ENCODE results near the gene TAOK1. TPM values are rescaled to one million over a fixed set of nuclear protein-coding genes. Genes with fewer than 3 reads are reported as not detected.

TAOK1 gene
- total RNA-seq, 1 experiment from 2014 or later = 56.3 TPM

GRCh38 chr17:29584452-29585079 is 194.4 kb downstream of the TAOK1 start:
- peak overlapping the region; percentile 32; the same call in 1 of the 2 replicates for H3K27ac ChIP-seq (ENCODE audit: low read depth, low read length)
- no peaks in the 10 kb centered on the region for H4K20me1 ChIP-seq (ENCODE audit: insufficient read depth)
- no peaks in the 10 kb centered on the region for H3K27me3 ChIP-seq (ENCODE audit: insufficient read depth, low read length)
- ChIA-PET RAD21 (ENCODE audit: low non-redundant PET in 1 of 2, low total read pairs in 2 of 2, uncharacterized antibody in 2 of 2, unreplicated experiment in 2 of 2) (no interaction called here), CTCF (interaction anchor here (1.0 kb wide), 1 partner anchor 7 kb away, joined by 4 read pairs; no protein-coding TSS in a partner anchor), POLR2A (no interaction called here)
- H3K9me2 ChIP-seq (ENCODE audit: insufficient read depth) = no peaks in the 10 kb centered on the region
- no TSS peak for BruUV-seq (replicated peaks)
- H3K79me2 ChIP-seq (ENCODE audit: insufficient read depth, low read length) = peaks cover 62% of the 10 kb centered on the region
- no peak overlapping the region for H3K4me3 ChIP-seq (replicated peaks in 1 of 2; ENCODE audit: low read depth in 1 of 2, low read length in 2 of 2)
- intact Hi-C loops (cut with micrococcal nuclease) = no loop called here
- H3K36me3 ChIP-seq (ENCODE audit: control insufficient read depth in 1 of 2, insufficient read depth in 2 of 2, low read length in 2 of 2) = peaks cover 2 to 4% of the 10 kb centered on the region in 2 experiments; a peak in 2 of 4 replicates
- H2AFZ ChIP-seq (ENCODE audit: low read depth, low read length, poor library complexity, severe bottlenecking) = no peak overlapping the region
- no peak overlapping the region for H3K9ac ChIP-seq (ENCODE audit: low read length)
- ATAC-seq (no peak), DNase-seq (ENCODE audit: low read depth, low spot score) (no peak)
- TF ChIP-seq MAX (IDR thresholded peaks at IDR 0.05) (no peak), ELF1 (IDR thresholded peaks at IDR 0.05; ENCODE audit: borderline replicate concordance, low read depth) (no peak), RAD21 (IDR thresholded peaks at IDR 0.05; ENCODE audit: low read depth) (no peak), REST (IDR thresholded peaks at IDR 0.05; ENCODE audit: low read depth) (no peak), SP1 (IDR thresholded peaks at IDR 0.05; ENCODE audit: low read depth) (no peak), EZH2 (IDR thresholded peaks at IDR 0.05) (no peak), FOSL1 (IDR thresholded peaks at IDR 0.05; ENCODE audit: low read depth) (no peak), CEBPB (IDR thresholded peaks at IDR 0.05; ENCODE audit: low read depth) (no peak), SIN3A (IDR thresholded peaks at IDR 0.05; ENCODE audit: low read depth) (no peak), ATF3 (IDR thresholded peaks at IDR 0.05) (no peak), EGR1 (IDR thresholded peaks at IDR 0.05; ENCODE audit: low read depth) (no peak)
- TF ChIP-seq, protein P1, sequence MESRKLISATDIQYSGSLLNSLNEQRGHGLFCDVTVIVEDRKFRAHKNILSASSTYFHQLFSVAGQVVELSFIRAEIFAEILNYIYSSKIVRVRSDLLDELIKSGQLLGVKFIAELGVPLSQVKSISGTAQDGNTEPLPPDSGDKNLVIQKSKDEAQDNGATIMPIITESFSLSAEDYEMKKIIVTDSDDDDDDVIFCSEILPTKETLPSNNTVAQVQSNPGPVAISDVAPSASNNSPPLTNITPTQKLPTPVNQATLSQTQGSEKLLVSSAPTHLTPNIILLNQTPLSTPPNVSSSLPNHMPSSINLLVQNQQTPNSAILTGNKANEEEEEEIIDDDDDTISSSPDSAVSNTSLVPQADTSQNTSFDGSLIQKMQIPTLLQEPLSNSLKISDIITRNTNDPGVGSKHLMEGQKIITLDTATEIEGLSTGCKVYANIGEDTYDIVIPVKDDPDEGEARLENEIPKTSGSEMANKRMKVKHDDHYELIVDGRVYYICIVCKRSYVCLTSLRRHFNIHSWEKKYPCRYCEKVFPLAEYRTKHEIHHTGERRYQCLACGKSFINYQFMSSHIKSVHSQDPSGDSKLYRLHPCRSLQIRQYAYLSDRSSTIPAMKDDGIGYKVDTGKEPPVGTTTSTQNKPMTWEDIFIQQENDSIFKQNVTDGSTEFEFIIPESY (IDR thresholded peaks at IDR 0.05; ENCODE audit: extremely low read depth, insufficient replicate concordance, low read length) = no peak
- no peak overlapping the region for H3K4me2 ChIP-seq (ENCODE audit: low read length)
- peaks cover 13 to 53% of the 10 kb centered on the region in 2 experiments; a peak in 3 of 4 replicates for H3K4me1 ChIP-seq (ENCODE audit: control insufficient read depth in 1 of 2, insufficient read depth in 2 of 2, low read length in 2 of 2)
- H3K9me3 ChIP-seq (ENCODE audit: control insufficient read depth in 1 of 2, insufficient read depth in 1 of 2, low read depth in 1 of 2, low read length in 2 of 2) = no peaks in the 10 kb centered on the region

Measured in HCT116 (cell line).